HL-60 (cell line): ENCODE measurements around the gene ATG4B.

ENCODE experiments used
- CTCF ChIP-seq: IDR thresholded peaks from one replicate; pipeline ENCODE4 v1.5.1; 2011; ENCODE audit warnings: low read length, control low read depth, inconsistent platforms; ENCODE audit not compliant: insufficient read depth
- GABPA ChIP-seq: IDR thresholded peaks from 2 replicates; pipeline ENCODE4 v1.6.1; 2012; ENCODE audit warnings: low read depth
- POLR2AphosphoS5 ChIP-seq: IDR thresholded peaks from 2 replicates; pipeline ENCODE4 v1.6.1; 2012; ENCODE audit warnings: low read depth
- REST ChIP-seq: IDR thresholded peaks from 2 replicates; pipeline ENCODE4 v1.6.1; 2012; ENCODE audit warnings: low read depth; ENCODE audit not compliant: insufficient replicate concordance

GRCh38 chr2:241708879-241709278 is 71.4 kb downstream of the ATG4B start:
- no peak for TF ChIP-seq POLR2AphosphoS5
- TF ChIP-seq CTCF, result no peak
- TF ChIP-seq REST, result no peak
- no peak for TF ChIP-seq GABPA
